AG04450 (cell line): ENCODE data around the gene CLN6. TPM values are rescaled to one million over a fixed set of nuclear protein-coding genes. Genes with fewer than 3 reads are reported as not detected.

Experiments used
- CTCF ChIA-PET: fragments of 300-600, 350-600 bp; formaldehyde crosslinking; extraction: SDS; loops from one replicate; lab custom pipeline; 2022; ENCODE audit warnings: antibody characterized with exemption, inconsistent platforms; lab: Charles Lee
- POLR2A ChIA-PET: fragments of 350-600 bp; formaldehyde crosslinking; extraction: SDS; loops from one replicate; lab custom pipeline; 2021; ENCODE audit warnings: antibody characterized with exemption, inconsistent platforms; lab: Yijun Ruan, JAX
- DNase-seq: peaks from one replicate; pipeline ENCODE4 v3.0.0-alpha.2; 2011; ENCODE audit warnings: low read depth, low spot score
- H3K27ac ChIP-seq: one replicate; pipeline ENCODE4 v1.5.1; 2012; ENCODE audit warnings: low read depth, low read length, control low read depth
- H3K27me3 ChIP-seq: one replicate; pipeline ENCODE4 v1.6.0; 2012; ENCODE audit warnings: low read length; ENCODE audit not compliant: control insufficient read depth, insufficient read depth
- H3K4me3 ChIP-seq: 2 replicates; pipeline ENCODE4 v1.5.1; 2011; ENCODE audit warnings: mild to moderate bottlenecking, low read depth, low read length, control low read depth
- H3K9me3 ChIP-seq: 2 replicates; pipeline ENCODE4 v1.5.1; 2012; ENCODE audit warnings: low read length; ENCODE audit not compliant: control insufficient read depth, insufficient read depth
- CTCF ChIP-seq: IDR thresholded peaks from 2 replicates; pipeline ENCODE4 v1.5.1; 2011; ENCODE audit warnings: low read depth, low read length, control low read depth, inconsistent platforms
- polyA plus RNA-seq: library from polyadenylated mRNA; depleted of rRNA; stranded (reverse); fragments of >200 nt; gene quantifications from 2 replicates; pipeline ENCODE4 v1.2.3, GENCODE V29; 2011; rRNA removed

Gene CLN6
- polyA plus RNA-seq, 1 experiment: 13.0 TPM

GRCh38 chr15:68166847-68167246, 62.7 kb downstream of the CLN6 start:
- no peak for DNase-seq
- Histone ChIP-seq H3K4me3 (no peak overlapping the region), H3K27me3 (no peaks in the 10 kb centered on the region), H3K27ac (no peak overlapping the region), H3K9me3 (no peaks in the 10 kb centered on the region)
- TF ChIP-seq CTCF: no peak
- CTCF ChIA-PET: no interaction called here
- POLR2A ChIA-PET: no interaction called here

GRCh38 chr15:68163191-68163590, 66.3 kb downstream of the CLN6 start:
- Histone ChIP-seq H3K27me3 (no peaks in the 10 kb centered on the region), H3K4me3 (no peak overlapping the region), H3K27ac (no peak overlapping the region), H3K9me3 (no peaks in the 10 kb centered on the region)
- ChIA-PET POLR2A (no interaction called here), CTCF (interaction anchor here (1.4 kb wide), 1 partner anchor 8 kb away, joined by 11 read pairs; no protein-coding TSS in a partner anchor)
- TF ChIP-seq CTCF: no peak
- no peak for DNase-seq

GRCh38 chr15:68158046-68158628, 71.4 kb downstream of the CLN6 start:
- no peak for DNase-seq
- Histone ChIP-seq H3K9me3 (no peaks in the 10 kb centered on the region), H3K27me3 (no peaks in the 10 kb centered on the region), H3K4me3 (no peak overlapping the region), H3K27ac (no peak overlapping the region)
- ChIA-PET CTCF (interaction anchor here (2.2 kb wide), 1 partner anchor 295 kb away, joined by 7 read pairs; no protein-coding TSS in a partner anchor), POLR2A (interaction anchor here (0.7 kb wide), 1 partner anchor 204 kb away, joined by 3 read pairs; no protein-coding TSS in a partner anchor)
- no peak for TF ChIP-seq CTCF

- Histone ChIP-seq H3K27me3 (no peaks in the 10 kb centered on the region), H3K27ac (no peak overlapping the region), H3K9me3 (no peaks in the 10 kb centered on the region), H3K4me3 (no peak overlapping the region)
- DNase-seq: no peak
- ChIA-PET POLR2A (no interaction called here), CTCF (interaction anchor here (0.6 to 2.2 kb wide), 3 partner anchors 54 to 294 kb away, joined by 3 to 7 read pairs (median 4); no protein-coding TSS in a partner anchor)
- TF ChIP-seq CTCF: no peak
These were observed 72.5 kb downstream of the CLN6 start for GRCh38 chr15:68157074-68157473.

Other genes with a start within 250 kb of the CLN6 start
- 33.7 and 38.9 TPM in 2 replicates for gene PIAS1, start 175.4 kb downstream of the CLN6 start, polyA plus RNA-seq
- gene CALML4, start 24.4 kb downstream of the CLN6 start, polyA plus RNA-seq: 0.77 and 1.6 TPM in 2 replicates
- gene FEM1B, start 48.0 kb upstream of the CLN6 start, polyA plus RNA-seq: 46.5 and 55.1 TPM in 2 replicates
- gene ITGA11, start 202.4 kb upstream of the CLN6 start, polyA plus RNA-seq: 24.0 and 34.7 TPM in 2 replicates